HG03066 (cell line): ENCODE measurements around the gene PJA1.

Experiments
- ATAC-seq: cut with Tn5 transposase; IDR thresholded peaks from one replicate; pipeline ENCODE4 v1.9.1; 2021; ENCODE audit warnings: low read depth; ENCODE audit not compliant: unreplicated experiment

PJA1 gene

GRCh38 chrX:69144838-69145680, 20.2 kb downstream of the PJA1 start:
- ATAC-seq, result no peak

DNA sequence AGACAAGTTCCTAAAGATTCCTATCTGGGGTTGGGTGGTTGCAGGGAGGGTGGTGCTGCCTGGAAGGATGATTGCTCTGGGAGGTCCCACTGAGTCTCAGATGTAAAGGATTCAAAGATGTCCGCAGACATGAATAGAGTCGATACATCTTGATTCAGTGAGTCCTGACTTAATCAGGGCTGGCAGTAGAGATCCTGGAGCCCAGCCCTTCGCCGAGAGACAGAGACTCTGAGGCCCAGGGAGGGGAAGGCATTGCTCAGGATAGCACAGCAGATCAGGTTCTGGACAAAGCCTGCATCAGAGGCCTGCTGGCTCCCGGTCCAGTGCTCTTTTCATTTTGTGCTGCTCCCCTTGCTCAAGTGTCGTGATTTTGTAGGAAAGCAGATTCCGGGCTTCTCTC, 21.7 kb downstream of the PJA1 start:
- no peak for ATAC-seq

- ATAC-seq, result no peak
These were observed 22.3 kb downstream of the PJA1 start for GRCh38 chrX:69142788-69143469.

DNA sequence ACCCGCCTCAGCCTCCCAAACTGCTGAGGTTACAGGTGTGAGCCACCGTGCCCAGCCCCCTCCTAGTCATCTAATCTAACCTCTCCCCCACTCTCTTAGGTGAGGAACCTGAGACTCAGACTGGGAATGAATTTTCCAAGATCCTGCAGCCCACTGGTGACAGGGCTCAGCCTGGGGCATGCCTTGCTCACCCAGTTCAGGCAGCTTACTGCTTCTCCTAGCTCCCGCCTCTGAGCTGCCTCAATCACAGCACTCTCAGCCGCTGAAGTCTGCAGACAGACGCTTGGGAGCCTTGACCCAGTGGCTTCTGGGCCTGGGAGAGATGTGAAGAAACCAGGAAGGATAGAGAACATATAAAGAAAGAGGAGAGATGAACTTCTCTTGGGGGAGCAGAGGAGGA, 24.4 kb downstream of the PJA1 start:
- ATAC-seq, result no peak

- ATAC-seq, result no peak
These were observed 25.7 kb downstream of the PJA1 start for GRCh38 chrX:69139516-69139915.

GRCh38 chrX:69138512-69138911, 26.7 kb downstream of the PJA1 start:
- no peak for ATAC-seq

- ATAC-seq, result no peak
These were observed 27.2 kb downstream of the PJA1 start for GRCh38 chrX:69138118-69138390.

GRCh38 chrX:69137371-69138117, 27.7 kb downstream of the PJA1 start:
- no peak for ATAC-seq

GRCh38 chrX:69136546-69137331, 28.5 kb downstream of the PJA1 start:
- no peak for ATAC-seq

DNA sequence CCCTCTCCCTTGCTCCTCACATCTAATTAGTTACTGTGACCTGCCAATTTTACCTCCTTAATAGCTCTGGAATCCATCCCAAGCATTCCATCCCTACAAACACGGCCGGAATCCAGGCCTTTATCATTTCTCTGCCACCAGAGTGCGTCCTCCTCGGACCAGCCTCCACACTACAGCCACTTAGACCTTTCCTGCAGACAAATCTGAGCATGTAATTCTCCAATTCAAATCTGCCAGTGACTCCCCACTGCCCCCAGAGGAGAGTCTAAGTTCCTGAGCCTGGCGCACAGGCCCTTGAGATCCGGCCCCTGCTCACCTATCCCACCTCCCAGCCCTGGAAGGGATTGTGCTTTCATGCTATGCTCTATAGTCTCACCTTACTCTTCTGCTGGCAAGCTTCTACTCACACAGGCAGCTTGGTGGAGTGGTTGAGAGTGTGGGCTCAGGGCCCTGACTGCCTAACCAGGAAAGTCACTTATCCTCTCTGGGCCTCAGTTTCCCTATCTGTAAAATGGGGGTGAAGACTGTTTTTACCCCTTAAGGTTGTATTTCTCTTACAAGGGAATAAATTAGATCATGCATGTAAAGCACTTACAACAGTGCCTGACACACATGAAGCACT, 31.2 kb downstream of the PJA1 start:
- ATAC-seq, result no peak

- no peak for ATAC-seq
These were observed 33.4 kb downstream of the PJA1 start for GRCh38 chrX:69131886-69132285.

GRCh38 chrX:69130439-69130838, 34.8 kb downstream of the PJA1 start:
- no peak for ATAC-seq

GRCh38 chrX:69128588-69128987, 36.7 kb downstream of the PJA1 start:
- no peak for ATAC-seq

DNA sequence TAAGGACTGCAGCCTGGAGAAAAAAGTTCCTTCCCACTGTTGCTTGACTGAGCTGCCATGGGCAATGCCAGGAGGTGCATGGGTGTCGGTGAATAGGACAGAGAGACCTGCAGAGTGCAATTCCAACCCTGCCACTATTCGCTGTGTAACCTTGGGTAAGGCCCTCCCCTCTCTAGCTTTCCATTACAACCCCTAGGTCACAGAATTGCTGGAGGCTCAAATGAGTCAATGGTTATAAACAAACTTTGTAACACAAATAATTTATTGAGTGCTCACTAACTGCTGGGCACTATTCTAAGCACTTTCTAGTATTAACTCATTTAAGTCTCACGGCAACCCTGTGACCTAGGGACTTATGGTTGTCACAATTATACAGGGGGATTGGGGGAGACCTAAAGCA, 37.8 kb downstream of the PJA1 start:
- no peak for ATAC-seq

DNA sequence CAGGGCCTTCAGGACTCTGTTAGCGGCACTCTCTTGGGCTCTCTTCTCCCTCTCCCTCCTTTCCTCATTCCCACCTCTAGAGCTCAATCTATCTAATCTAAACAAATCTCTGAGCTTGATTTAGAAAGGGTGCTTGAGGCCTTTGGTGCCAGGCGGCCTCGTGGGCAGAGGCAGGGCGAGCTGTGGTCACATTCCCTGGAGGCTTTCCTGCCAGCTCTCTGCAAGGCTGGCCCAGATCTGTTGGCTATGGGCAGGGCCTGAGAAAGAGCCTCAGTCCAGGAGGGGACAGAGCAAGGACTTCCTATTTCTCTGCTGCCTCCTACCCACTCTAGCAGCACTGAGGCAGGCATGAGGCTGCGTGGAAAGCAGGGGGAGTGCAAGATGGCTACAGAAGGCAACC, 38.6 kb downstream of the PJA1 start:
- ATAC-seq, result no peak

- no peak for ATAC-seq
These were observed 40.2 kb downstream of the PJA1 start for GRCh38 chrX:69125094-69125493.

- no peak for ATAC-seq
These were observed 41.1 kb downstream of the PJA1 start for GRCh38 chrX:69124108-69124507.

DNA sequence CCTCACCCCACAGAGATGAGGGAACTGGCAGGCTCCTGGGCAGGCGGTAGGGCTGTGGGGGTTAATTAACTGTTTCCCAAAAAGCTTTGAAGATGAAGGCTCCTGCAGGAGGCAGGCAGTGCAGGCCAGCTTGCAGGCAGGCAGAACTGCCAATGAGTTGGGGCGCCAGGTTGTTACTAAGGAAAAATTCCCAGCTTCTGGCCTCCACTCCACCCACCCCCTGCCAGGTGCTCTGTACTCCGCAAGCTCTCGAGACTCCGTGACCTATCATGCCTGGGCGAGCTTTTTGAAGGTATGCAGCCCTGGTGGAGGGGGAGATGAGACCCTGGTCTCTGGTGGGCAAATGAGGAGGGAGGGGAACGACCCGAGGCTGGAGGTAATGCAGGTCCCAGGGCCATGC, 41.8 kb downstream of the PJA1 start:
- ATAC-seq, result no peak

DNA sequence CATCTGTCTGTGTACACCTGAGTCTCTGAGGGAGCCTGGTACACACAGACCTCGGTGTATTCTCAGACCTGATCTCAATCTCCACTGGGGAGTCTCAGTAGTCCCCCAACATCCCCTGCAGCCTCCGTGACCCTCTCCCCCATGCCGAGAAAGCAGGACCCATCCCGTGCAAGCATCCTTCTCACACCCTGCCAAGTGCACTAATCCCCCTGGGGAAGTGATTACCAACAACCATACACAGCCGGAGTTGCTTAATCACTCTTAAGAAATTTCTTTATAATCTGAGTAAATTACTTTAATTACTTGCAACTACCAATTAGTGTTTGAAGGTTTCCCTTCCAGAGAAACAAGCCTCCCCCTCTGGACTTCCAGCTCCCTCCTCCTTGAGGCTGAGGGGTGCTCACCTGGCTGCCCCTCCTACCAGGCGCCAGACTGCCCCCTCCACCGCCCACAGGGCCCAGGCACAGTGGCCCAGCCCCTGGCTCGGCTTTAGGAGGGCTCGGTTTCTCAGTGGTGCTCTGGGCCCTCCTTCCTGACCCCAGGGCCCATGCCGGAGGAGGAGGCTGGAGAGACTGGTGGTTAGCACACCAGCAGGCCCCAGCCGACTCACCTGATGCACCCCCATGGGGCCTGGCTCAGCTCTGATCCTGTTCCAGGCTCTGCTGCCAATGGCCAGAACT, 43.8 kb downstream of the PJA1 start:
- no peak for ATAC-seq

- ATAC-seq, result no peak
These were observed 44.8 kb downstream of the PJA1 start for GRCh38 chrX:69120476-69120875.
